CD4-positive, alpha-beta T cell treated with Interferon gamma for 1 hour (primary cell): ENCODE measurements around the gene FOXQ1.

Experiments
- DNase-seq: peaks from one replicate; pipeline ENCODE4 v3.0.0-alpha.2; 2020

The FOXQ1 gene

GRCh38 chr6:1311400-1312202 lies at the start of gene FOXQ1:
FOXQ1 (plus strand) TSS chr6:1312098; CDS start chr6:1312705, 607 bp downstream.
- DNase-seq, result no peak

DNA sequence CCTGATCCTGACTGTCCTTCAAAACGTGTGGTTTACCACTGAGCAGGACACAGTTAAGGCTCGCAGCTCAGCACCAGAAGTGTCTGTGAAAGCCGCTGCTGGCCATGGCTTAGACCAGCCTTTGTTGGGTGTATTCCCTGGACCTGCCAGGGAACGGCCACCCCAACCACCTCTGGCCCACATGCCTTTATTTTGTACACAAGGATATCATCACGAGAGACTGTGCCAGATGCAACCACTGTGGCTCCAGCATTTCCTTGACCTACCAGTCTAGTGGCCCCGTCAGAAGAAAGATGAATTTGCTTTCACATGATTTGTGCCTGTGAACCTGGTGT lies 49.2 kb upstream of the FOXQ1 start:
- DNase-seq, result no peak

DNA sequence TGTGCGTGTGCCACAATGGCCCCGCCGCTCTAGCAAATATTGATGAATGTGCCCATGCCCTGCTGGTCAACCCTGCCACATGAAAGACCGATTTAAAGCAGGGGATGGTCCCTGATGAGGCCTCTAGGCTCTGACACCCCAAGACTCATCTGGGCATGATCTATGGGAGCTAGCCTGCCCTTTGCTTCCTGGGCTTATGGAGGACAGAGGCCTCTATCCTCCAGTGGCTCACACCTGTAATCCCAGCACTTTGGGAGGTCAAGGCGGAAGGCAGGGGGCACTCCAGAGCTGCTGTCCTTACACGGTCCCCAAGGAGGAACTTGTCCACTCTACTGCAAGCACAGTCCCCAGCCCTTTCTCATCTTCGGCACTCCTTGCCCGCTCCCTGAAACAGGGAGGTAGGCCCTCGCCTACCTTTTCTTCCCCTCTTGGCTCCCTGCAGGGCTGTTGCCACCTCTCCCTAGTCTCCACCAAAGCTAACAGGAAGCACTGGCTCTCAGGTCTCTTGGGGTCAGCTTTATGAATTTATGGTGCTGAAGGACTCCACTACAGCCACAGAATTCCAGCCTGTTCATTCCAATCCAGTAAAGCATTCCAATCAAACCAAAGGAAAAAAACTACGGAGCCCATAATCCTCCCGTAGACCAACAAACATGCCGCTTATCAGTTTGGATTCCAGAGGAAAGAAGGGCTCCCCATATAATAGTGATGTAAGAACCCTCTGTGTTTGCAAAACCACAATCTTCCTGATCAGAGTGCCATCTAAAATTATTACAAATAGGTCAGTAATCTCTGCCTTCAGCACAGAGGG lies 48.7 kb upstream of the FOXQ1 start:
- DNase-seq, result peak; percentile 6

DNA sequence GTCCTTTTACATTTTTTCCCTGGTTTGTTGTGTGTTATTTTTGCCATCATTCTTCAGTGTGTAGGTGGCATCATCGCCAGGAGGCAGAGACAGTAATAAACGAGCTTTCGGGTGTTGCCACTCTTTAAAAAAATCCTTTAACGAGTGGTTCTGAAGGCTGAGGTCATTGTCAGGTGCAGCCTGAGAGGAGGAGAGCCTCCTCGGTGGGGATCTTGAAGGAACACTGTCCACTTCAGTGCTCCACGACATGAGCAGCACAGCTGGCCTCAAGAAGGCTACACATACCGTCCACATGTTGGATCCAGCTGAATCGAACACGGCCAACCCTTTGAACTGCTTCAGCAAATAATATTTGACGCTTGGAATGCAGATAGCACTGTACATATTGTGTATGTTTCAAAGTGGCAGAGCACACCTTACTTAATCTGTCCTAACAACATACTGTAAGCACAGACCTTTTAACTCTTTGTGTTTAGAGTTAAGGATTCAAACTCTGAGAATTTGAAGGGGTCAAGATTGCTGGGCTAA lies 48.0 kb upstream of the FOXQ1 start:
- no peak for DNase-seq

GRCh38 chr6:1264619-1265445 lies 47.1 kb upstream of the FOXQ1 start:
- no peak for DNase-seq

GRCh38 chr6:1266686-1267056 lies 45.2 kb upstream of the FOXQ1 start:
- no peak for DNase-seq

DNA sequence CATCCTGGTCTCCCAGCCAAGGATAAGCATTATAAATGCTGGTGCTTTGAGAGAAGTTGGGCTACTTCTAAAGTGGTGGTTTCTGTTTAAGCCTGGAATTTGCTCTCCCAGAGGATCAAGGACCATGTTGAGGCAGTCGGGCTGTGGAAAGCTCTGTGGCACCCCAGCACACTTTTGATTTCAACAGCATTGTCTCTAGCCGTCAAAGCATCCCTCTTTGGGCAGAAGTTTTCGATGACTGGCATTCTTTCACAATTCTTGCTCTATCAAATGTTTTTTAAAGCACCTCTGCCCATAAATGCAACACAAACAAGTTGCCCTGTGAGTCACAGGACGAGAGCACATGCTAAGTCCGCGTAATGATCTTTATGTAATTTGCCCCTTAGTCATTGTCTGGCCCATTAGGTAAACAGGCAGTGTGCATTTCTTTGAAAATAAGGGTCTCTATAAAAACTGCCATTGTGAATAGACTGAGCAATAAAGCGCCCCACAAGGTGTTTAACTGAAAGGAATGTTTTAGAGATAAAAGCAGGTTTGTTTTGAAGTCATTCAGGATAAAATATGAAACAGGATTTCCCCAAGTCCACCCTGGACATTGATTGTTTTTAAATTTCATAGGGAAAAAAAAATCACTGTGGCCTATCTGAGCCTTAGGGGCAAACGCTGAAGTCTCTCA lies 44.7 kb upstream of the FOXQ1 start:
- DNase-seq, result no peak

- no peak for DNase-seq
These were observed 43.8 kb upstream of the FOXQ1 start for GRCh38 chr6:1267790-1268762.

- DNase-seq, result no peak
These were observed 40.7 kb upstream of the FOXQ1 start for GRCh38 chr6:1271071-1271763.

DNA sequence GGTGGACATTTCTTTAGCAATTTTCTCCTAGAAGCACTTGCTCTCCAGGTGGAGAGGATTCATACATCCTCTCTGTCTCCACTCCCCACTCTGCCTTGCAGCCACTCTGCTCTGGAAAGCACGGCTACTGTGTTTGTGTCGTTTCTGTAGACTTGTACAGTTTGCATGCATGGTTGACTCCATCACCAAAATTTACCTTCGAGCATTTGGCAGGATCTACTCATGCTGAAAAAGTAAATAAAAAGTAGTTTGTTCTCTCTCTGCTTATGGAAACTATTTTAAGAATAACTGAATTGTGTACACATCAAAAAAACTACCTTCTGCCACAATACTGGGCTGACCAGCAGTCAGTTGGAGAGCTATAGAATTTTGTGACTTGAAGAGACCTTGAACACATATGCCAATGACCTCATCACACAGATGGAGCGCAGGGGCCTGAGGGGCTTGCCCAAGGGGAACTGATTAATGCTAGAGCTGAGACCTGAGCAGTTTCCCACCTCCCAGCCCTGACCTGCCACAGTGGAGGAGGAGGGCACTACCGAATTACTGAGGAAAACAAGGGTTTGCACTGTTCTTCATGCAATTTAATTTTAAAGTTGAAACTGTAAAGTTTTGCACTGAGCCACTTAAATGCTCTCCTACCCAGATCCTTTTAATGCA lies 33.7 kb upstream of the FOXQ1 start:
- no peak for DNase-seq

- DNase-seq, result no peak
These were observed 32.8 kb upstream of the FOXQ1 start for GRCh38 chr6:1279065-1279464.

GRCh38 chr6:1280666-1281300 lies 31.1 kb upstream of the FOXQ1 start:
- DNase-seq, result no peak

- no peak for DNase-seq
These were observed 30.2 kb upstream of the FOXQ1 start for GRCh38 chr6:1281746-1282145.

DNA sequence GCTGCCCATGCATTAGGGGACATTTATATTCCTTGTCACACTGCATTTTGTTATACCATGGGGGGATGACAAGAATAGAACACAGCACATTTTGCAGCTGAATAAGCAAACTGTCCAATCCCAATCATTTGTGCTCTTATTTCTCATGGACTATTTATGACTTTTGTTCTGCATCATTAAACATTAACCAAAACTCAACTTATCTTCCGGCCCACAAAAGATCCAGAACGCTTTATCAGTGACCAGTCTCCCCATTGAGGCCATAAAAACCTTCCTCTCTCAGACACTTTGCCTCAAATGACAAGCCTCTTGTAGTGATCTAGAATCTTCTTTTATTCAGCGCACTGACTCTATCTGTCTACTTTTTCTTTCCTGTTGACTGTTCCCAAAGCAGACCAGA lies 28.4 kb upstream of the FOXQ1 start:
- DNase-seq, result no peak

- no peak for DNase-seq
These were observed 26.3 kb upstream of the FOXQ1 start for GRCh38 chr6:1285556-1285955.

- no peak for DNase-seq
These were observed 25.9 kb upstream of the FOXQ1 start for GRCh38 chr6:1285956-1286355.

GRCh38 chr6:1287103-1287591 lies 24.8 kb upstream of the FOXQ1 start:
- DNase-seq, result peak; percentile 63

GRCh38 chr6:1290086-1290485 lies 21.8 kb upstream of the FOXQ1 start:
- no peak for DNase-seq

GRCh38 chr6:1290805-1291204 lies 21.1 kb upstream of the FOXQ1 start:
- no peak for DNase-seq

DNA sequence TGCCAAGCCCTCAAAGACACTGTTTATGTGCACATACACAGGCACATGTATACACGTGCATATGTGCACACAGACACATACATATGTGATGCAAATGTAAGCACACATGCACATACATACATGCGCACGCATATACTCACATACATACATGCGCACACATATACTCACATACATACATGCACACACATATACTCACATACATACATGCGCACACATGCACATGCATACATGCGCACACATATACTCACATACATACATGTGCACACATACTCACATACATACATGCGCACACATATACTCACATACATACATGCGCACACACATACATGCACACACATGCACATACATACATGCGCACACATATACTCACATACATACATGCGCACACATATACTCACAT lies 20.5 kb upstream of the FOXQ1 start:
- DNase-seq, result no peak
